ENCODE results near the gene SWSAP1.

GRCh38 chr19:11374433-11375142, at the start of gene SWSAP1:
- peak; percentile 73 for TF ChIP-seq POLR2AphosphoS5 (IDR thresholded peaks at IDR 0.05; ENCODE audit: low read depth, low read length)
- TF ChIP-seq CTCF (IDR thresholded peaks at IDR 0.05): no peak
- TF ChIP-seq SMC3 (IDR thresholded peaks at IDR 0.05; ENCODE audit: low read depth, low read length): no peak
- TF ChIP-seq MAX (IDR thresholded peaks at IDR 0.05; ENCODE audit: low read depth): peak; percentile 78; the same call in 1 of the 2 replicates
